ENCODE data around the gene AQP3. TPM values are rescaled to one million over a fixed set of nuclear protein-coding genes. Genes with fewer than 3 reads are reported as not detected.

The AQP3 gene
- total and polyA plus RNA-seq, 2 experiments from 2014 or later = 97.1 to 123 TPM

Small RNAs within 50 kb of the gene (microRNA-seq; reads per million reads assigned to microRNA genes)
- gene MIR6851 = not detected

Small RNAs within 50 kb of the gene (small RNA-seq; reads per million reads assigned to genes)
- not detected for gene AL356218.2
- not detected for gene MIR6851

Other genes starting within 250 kb of the AQP3 start
- not detected in 2 replicates for gene SPINK4, start 207.4 kb downstream of the AQP3 start, total RNA-seq
- 2.2 TPM in 1 of 2 replicates, not detected in the other for gene SPINK4, start 207.4 kb downstream of the AQP3 start, polyA plus RNA-seq
- gene BAG1, start 182.9 kb downstream of the AQP3 start, total RNA-seq = 94.8 and 103 TPM in 2 replicates
- 78.5 and 99.3 TPM in 2 replicates for gene BAG1, start 182.9 kb downstream of the AQP3 start, polyA plus RNA-seq
- gene CHMP5, start 182.5 kb downstream of the AQP3 start, total RNA-seq = 102 and 109 TPM in 2 replicates
- 85.6 and 91.5 TPM in 2 replicates for gene CHMP5, start 182.5 kb downstream of the AQP3 start, polyA plus RNA-seq
- 18.5 and 21.8 TPM in 2 replicates for gene NFX1, start 157.1 kb downstream of the AQP3 start, total RNA-seq
- gene NFX1, start 157.1 kb downstream of the AQP3 start, polyA plus RNA-seq = 19.5 and 22.4 TPM in 2 replicates
- gene AQP7, start 45.0 kb downstream of the AQP3 start, total RNA-seq = 8.5 and 11.2 TPM in 2 replicates
- 11.6 and 16.6 TPM in 2 replicates for gene AQP7, start 45.0 kb downstream of the AQP3 start, polyA plus RNA-seq
- gene NOL6, start 26.3 kb upstream of the AQP3 start, total RNA-seq = 19.3 and 21.9 TPM in 2 replicates
- gene NOL6, start 26.3 kb upstream of the AQP3 start, polyA plus RNA-seq = 20.6 and 24.1 TPM in 2 replicates
- 0.13 and 0.68 TPM in 2 replicates for gene ANKRD18B, start 76.7 kb upstream of the AQP3 start, total RNA-seq
- gene ANKRD18B, start 76.7 kb upstream of the AQP3 start, polyA plus RNA-seq = 0.62 and 0.65 TPM in 2 replicates